NCI-H2227 (cell line): ENCODE results near the gene EFHC1.
"Not testable (repeated sequence)": the region's sequence is repeated elsewhere in the genome, so short reads cannot be mapped to it uniquely, and the experiment has no call there.

Experiments
- DNase-seq: peaks from one replicate; lab custom pipeline; 2025; ENCODE audit not compliant: unreplicated experiment; lab: John Stamatoyannopoulos, UW

Gene EFHC1

GRCh38 chr6:52419809-52420667, at the start of gene EFHC1:
TSS of gene EFHC1 (plus strand) at chr6:52420342. CDS start at chr6:52420411, 69 bp downstream.
- DNase-seq, result peak; percentile 98

DNA sequence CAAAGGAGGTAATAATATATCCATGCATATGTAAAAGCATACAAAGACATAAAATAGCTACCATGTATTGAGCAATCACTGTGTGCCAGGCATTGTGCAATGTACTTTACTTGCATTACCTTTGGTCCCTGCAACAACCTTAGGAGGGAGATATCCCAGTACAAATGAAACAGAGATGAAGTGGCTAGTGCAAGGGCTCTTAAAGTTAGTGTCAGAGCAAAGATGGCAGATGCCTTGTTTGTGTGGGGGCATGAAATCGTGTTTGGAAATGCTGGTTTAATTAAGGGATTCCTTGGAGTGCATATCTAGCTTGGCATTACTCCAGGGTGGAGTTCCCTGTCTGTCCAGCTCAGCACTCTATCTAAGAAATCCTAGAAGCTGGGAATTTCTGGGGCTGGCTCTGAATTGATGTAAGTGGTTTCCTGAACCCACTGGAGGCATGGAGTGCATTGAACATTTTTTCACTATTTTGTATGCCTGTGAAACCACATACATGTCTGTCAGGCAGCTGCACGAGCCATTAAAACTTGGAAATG, 48.4 kb upstream of the EFHC1 start:
- no peak for DNase-seq

- DNase-seq, result no peak
These were observed 46.9 kb upstream of the EFHC1 start for GRCh38 chr6:52373151-52373690.

DNA sequence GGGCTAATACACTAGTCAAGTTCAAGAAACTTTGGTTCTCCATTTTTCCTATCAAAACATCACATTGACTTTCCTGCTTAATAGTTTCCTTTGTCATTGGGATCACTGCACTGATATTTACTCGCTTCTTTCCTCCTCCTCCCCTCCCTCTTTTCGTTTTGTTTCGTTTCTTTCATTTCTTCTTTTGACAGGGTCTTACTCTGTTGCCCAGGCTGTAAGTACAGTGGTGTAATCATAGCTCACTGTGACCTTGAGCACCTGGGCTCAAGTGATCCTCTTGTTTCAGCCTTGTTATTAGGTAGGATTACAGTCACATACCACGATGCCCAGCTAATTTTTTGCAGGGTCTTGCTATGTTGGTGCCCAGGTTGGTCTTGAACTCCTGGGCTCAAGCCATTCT, 45.9 kb upstream of the EFHC1 start:
- DNase-seq, result no peak

GRCh38 chr6:52375780-52376556, 44.2 kb upstream of the EFHC1 start:
- DNase-seq, result no peak

- DNase-seq, result no peak
These were observed 43.4 kb upstream of the EFHC1 start for GRCh38 chr6:52376763-52377162.

GRCh38 chr6:52377538-52378221, 42.5 kb upstream of the EFHC1 start:
- DNase-seq, result no peak

GRCh38 chr6:52381249-52381648, 38.9 kb upstream of the EFHC1 start:
- DNase-seq, result no peak

GRCh38 chr6:52384145-52384766, 35.9 kb upstream of the EFHC1 start:
- no peak for DNase-seq

DNA sequence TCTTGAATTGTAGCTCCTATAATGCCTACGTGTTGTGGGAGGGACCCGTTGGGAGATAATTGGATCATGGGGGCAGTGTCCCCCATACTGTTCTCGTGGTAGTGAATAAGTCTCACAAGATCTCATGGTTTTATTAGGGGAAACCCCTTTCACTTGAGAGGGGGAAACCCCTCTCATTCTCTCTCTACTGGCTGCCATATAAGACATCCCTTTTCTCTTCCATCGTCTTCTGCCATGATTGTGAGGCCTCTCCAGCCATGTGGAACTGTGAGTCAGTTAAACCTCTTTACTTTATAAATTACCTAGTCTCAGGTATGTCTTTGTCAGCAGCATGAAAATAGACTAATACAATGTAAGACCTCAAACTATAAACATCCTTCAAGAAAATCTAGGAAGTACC, 35.1 kb upstream of the EFHC1 start:
- DNase-seq, result no peak

DNA sequence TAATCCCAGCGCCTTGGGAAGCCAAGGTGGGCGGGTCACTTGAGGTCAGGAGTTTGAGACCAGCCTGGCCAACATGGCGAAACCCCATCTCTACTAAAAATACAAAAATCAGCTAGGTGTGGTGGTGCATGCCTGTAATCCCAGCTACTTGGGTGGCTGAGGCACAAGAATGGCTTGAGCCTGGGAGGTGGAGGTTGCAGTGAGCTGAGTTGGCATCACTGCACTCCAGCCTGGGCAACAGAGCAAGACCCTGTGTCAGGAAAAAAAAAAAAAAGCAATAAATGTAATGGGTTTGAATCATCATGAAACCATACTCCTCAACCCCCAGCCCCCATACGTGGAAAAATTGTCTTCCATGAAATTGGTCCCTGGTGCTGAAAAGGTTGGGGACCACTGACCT, 32.0 kb upstream of the EFHC1 start:
- not testable (repeated sequence) for DNase-seq

- DNase-seq, result no peak
These were observed 31.4 kb upstream of the EFHC1 start for GRCh38 chr6:52388790-52389189.

DNA sequence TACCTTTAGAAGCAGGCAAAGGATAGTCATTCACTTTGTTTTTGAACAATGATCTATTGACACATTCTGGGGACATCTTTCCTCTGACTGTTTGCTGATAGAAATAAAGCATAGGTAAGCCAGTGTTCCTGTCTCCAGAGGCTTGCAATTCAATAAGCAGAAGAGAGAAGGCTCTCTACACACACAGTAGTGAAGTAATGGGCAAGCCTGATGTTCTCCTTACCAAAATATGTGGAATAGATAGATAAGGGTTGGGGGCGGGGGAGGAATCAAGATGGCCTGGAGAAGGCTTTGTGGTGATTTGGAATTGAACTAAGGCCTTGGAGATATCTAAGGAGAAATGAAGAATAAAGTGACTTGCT, 30.9 kb upstream of the EFHC1 start:
- DNase-seq, result no peak

DNA sequence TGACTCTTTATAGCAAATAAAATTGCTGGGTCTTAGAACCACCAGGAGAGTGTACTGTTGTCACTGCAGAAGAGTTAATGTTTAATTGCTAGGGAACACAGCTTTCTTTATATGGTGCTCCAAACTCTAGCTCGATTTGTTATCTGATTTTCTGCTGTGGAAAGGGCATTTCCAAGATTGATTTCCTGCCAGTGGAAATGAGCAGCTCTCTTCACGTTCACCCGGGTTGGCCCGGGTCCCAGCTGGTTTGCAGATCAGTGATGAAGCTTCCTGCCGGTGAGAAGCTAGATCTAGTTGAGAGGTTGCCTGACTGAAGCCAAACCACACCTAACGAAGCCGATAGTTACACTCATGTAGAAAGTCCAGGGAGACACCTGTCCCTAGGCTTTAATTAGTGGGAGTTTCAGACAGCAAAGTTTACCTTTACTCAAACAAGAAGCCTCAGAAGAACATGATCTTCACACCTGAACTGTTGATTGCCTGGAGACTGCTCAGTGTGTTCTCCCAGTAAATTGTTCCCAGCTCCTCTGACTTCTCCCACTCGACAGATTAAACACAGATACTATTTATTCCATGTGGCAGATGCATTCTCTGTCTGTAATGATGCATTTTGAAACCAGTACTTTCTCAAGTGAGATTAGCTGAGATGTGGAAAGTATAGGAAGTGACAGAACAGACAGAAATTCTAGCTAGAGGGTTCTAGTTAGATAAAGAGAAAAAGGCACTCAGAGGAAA, 30.3 kb upstream of the EFHC1 start:
- DNase-seq, result no peak

DNA sequence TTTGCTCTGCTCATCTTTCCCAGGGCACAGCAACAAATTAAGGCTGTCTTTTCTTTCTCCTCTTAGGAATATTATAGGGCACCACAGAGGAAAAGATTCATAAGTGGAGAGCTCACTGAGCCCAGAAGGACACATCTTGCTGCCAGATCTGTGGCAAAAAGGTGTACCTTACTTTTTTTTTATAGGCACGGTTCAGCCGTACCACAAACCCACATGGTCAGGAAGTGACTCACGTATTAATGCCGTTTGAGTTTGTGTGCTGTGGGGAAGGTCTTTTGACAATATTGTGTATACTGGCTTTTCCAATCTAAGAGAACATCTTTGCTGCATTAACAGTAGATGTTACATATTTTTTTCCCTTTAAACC, 29.8 kb upstream of the EFHC1 start:
- DNase-seq, result no peak

DNA sequence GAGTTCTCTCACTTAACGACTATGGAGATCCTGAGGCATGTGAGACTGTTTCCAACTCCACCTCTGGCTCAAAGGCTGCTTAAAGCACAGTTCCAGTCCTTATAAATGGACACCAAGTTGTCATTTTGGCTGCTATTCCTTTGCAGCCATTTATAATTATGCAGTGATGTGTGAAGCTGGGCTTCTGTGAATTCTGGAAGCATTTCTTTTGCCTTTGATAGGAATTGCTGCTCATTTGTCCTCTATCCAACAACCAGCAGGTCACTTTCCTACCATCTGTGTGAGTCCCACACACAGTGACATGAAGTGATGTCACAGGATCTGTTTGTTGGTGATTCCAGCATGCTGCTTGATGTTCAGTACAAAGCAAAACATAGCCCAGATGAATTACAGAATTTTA, 28.5 kb upstream of the EFHC1 start:
- no peak for DNase-seq

- DNase-seq, result no peak
These were observed 27.2 kb upstream of the EFHC1 start for GRCh38 chr6:52392944-52393343.

GRCh38 chr6:52393780-52394179, 26.4 kb upstream of the EFHC1 start:
- no peak for DNase-seq

DNA sequence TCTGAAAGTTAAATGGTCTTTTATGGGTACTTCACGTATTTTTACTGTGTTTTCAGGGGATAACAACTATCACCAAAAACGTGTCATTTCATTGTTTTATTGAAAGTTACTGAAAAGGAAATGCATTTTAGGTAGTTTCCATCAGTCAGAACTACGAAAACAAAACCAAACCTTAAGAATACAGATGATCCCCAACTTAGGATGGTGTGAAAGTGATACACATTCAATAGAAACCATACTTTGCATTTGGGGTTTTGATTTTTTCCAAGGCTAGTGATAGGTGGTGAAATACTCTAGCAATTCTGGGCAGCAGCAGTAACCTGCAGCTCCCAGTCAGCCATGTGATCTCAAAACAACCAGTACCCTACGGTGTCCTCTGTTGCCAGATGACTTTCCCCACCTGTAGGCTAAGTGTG, 25.9 kb upstream of the EFHC1 start:
- DNase-seq, result no peak

GRCh38 chr6:52395969-52396368, 24.2 kb upstream of the EFHC1 start:
- DNase-seq, result no peak
